Measurements from ENCODE around the gene NR5A2. TPM values are rescaled to one million over a fixed set of nuclear protein-coding genes. Genes with fewer than 3 reads are reported as not detected.

Gene NR5A2
- total RNA-seq, 2 donors from 2014 or later: 0.62 to 1.7 TPM

DNA sequence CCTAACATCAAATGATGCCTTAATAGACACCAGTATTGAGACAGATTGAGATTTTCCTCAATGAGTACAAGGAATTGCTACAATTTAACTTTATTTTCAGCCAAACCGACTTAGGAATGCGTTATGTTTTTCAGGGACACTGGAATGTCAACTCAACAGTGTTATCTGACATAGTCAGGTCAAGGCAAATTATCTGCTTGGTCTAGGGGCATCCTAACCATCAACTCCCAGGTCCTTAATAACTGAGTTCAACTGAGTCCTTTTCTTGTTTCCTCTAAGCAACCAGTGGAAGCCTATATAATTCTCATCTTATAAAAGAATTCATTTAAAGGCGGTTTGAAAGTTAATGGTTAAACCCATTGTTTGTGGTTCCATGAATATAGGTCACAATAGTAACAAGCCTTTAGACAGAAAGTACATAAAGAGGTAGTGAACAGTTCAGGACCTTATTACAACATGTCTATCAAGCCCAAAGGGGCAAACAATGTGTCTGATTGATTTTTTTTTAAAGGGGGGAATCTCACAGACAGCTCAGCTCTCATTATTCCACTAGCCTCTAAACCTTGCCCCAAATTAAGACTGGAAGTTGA is 32.3 kb upstream of the NR5A2 start:
- DNase-seq: no peak
- Mint-ChIP-seq H3K27me3 (ENCODE audit: insufficient read depth) (no peaks in the 10 kb centered on the region), H3K36me3 (ENCODE audit: low read depth) (no peaks in the 10 kb centered on the region), H3K4me3 (no peak overlapping the region), H3K9me3 (no peaks in the 10 kb centered on the region), H3K27ac (no peak overlapping the region), H3K4me1 (no peaks in the 10 kb centered on the region)
- H3K27me3 ChIP-seq (ENCODE audit: control insufficient read depth, insufficient read depth, low read length, poor library complexity, severe bottlenecking): no peaks in the 10 kb centered on the region
- no peaks in the 10 kb centered on the region for H3K4me1 ChIP-seq (ENCODE audit: control insufficient read depth, insufficient read depth, low read length)
- no peak overlapping the region for H3K9ac ChIP-seq (ENCODE audit: extremely low read depth, low read length, poor library complexity, severe bottlenecking)
- no peak overlapping the region for H3K4me3 ChIP-seq (ENCODE audit: low read length)
- WGBS, 2 experiments (ENCODE audit: insufficient coverage in 1 of 2, insufficient read length in 1 of 2): 65 to 67% methylated on average over 3 of the region's 3 CpGs
- H3K27ac ChIP-seq (ENCODE audit: low read depth, low read length): no peak overlapping the region
- H3K9me3 ChIP-seq (ENCODE audit: control insufficient read depth, low read length): no peaks in the 10 kb centered on the region
- TF ChIP-seq, protein P1, sequence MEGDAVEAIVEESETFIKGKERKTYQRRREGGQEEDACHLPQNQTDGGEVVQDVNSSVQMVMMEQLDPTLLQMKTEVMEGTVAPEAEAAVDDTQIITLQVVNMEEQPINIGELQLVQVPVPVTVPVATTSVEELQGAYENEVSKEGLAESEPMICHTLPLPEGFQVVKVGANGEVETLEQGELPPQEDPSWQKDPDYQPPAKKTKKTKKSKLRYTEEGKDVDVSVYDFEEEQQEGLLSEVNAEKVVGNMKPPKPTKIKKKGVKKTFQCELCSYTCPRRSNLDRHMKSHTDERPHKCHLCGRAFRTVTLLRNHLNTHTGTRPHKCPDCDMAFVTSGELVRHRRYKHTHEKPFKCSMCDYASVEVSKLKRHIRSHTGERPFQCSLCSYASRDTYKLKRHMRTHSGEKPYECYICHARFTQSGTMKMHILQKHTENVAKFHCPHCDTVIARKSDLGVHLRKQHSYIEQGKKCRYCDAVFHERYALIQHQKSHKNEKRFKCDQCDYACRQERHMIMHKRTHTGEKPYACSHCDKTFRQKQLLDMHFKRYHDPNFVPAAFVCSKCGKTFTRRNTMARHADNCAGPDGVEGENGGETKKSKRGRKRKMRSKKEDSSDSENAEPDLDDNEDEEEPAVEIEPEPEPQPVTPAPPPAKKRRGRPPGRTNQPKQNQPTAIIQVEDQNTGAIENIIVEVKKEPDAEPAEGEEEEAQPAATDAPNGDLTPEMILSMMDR (conservative IDR thresholded peaks at IDR 0.05): no peak
- no peaks in the 10 kb centered on the region for H3K36me3 ChIP-seq (ENCODE audit: control insufficient read depth, insufficient read depth, low read length)

DNA sequence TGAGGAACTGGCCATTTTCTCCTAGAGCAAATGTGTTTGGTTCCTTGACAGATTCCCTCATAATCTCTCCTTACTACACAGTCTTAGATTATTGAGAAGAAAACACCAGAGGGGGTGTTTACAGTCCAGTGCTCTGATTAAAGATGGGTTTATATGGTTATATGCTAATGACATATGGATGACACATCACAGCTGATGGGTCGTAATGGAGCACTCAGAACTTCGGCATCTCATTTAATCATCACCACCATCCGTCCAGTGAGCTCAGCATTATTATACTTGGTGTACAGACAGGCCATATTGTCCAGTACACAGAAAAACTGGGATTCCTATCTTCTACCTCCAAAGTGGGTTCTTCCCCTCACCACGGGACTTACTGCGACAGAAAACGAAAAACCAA is 22.3 kb upstream of the NR5A2 start:
- 96 to 100% methylated on average over 2 to 6 of the region's 6 CpGs for WGBS, 2 experiments (ENCODE audit: insufficient coverage in 1 of 2, insufficient read length in 1 of 2)
- Mint-ChIP-seq H3K4me1 (no peaks in the 10 kb centered on the region), H3K4me3 (no peak overlapping the region)

DNA sequence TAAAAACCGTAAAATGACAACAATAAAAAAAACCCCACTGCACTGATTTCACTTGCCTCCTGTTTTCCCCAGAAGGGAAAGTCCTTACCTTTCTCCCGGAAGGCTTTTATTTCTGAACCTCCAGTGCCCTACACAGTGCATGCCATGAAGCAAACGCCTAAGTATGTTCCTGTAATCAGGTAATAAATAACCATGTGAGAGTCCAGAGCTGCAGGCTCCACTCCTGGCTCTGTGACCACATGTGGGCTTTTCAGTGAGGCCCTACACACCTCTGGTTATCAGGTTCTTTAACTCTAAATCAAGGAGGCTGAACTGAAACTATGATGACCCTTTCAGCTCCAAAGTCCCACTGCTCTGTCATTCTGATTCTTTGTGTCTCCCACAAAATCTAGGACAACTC is 20.8 kb upstream of the NR5A2 start:
- Histone ChIP-seq H3K9me3 (ENCODE audit: control insufficient read depth, low read length) (no peaks in the 10 kb centered on the region), H3K4me1 (ENCODE audit: control insufficient read depth, insufficient read depth, low read length) (no peaks in the 10 kb centered on the region), H3K36me3 (ENCODE audit: control insufficient read depth, insufficient read depth, low read length) (no peaks in the 10 kb centered on the region), H3K9ac (ENCODE audit: extremely low read depth, low read length, poor library complexity, severe bottlenecking) (no peak overlapping the region), H3K27ac (ENCODE audit: low read depth, low read length) (no peak overlapping the region), H3K27me3 (ENCODE audit: control insufficient read depth, insufficient read depth, low read length, poor library complexity, severe bottlenecking) (no peaks in the 10 kb centered on the region), H3K4me3 (ENCODE audit: low read length) (no peak overlapping the region)
- TF ChIP-seq, protein P1 (conservative IDR thresholded peaks at IDR 0.05): no peak
- Mint-ChIP-seq H3K27ac (no peak overlapping the region), H3K36me3 (ENCODE audit: low read depth) (no peaks in the 10 kb centered on the region), H3K4me1 (no peaks in the 10 kb centered on the region), H3K9me3 (peaks cover 3% of the 10 kb centered on the region), H3K27me3 (ENCODE audit: insufficient read depth) (no peaks in the 10 kb centered on the region), H3K4me3 (no peak overlapping the region)
- no peak for DNase-seq
- 95 to 100% methylated on average over 1 to 3 of the region's 3 CpGs for WGBS, 2 experiments (ENCODE audit: insufficient coverage in 1 of 2, insufficient read length in 1 of 2)

More for the DNA sequence above, 22.3 kb upstream of the NR5A2 start:
- no peak overlapping the region for H3K9ac ChIP-seq (ENCODE audit: extremely low read depth, low read length, poor library complexity, severe bottlenecking)
- no peak overlapping the region for H3K4me3 ChIP-seq (ENCODE audit: low read length)
- no peaks in the 10 kb centered on the region for H3K27me3 ChIP-seq (ENCODE audit: control insufficient read depth, insufficient read depth, low read length, poor library complexity, severe bottlenecking)
- no peaks in the 10 kb centered on the region for H3K9me3 ChIP-seq (ENCODE audit: control insufficient read depth, low read length)
- H3K4me1 ChIP-seq (ENCODE audit: control insufficient read depth, insufficient read depth, low read length): no peaks in the 10 kb centered on the region
- no peaks in the 10 kb centered on the region for H3K36me3 ChIP-seq (ENCODE audit: control insufficient read depth, insufficient read depth, low read length)
- no peaks in the 10 kb centered on the region for H3K27me3 Mint-ChIP-seq (ENCODE audit: insufficient read depth)
- TF ChIP-seq, protein P1 (conservative IDR thresholded peaks at IDR 0.05): no peak
- DNase-seq: no peak
- no peak overlapping the region for H3K27ac ChIP-seq (ENCODE audit: low read depth, low read length)
- H3K36me3 Mint-ChIP-seq (ENCODE audit: low read depth): no peaks in the 10 kb centered on the region
- H3K9me3 Mint-ChIP-seq: peaks cover 3% of the 10 kb centered on the region
- H3K27ac Mint-ChIP-seq: no peak overlapping the region
